Upper lobe of left lung (tissue), 6 donors: ENCODE measurements around the gene KLF3. TPM values are rescaled to one million over a fixed set of nuclear protein-coding genes. Genes with fewer than 3 reads are reported as not detected.

ENCODE experiments used
- ATAC-seq, 2 donors: fragments of 200-7000 bp; cut with Tn5 transposase; one replicate each; pipeline ENCODE4 v1.9.1; 2022; ENCODE audit warnings: mild to moderate bottlenecking in 2 of 2, moderate library complexity in 2 of 2; ENCODE audit not compliant: low FRiP score in 2 of 2
- DNase-seq, 2 donors: peaks; one replicate each; pipeline ENCODE4 v3.0.0-alpha.2; 2019 to 2020
- H3K27ac ChIP-seq, 4 donors: fragments of 200-600 bp; sonication (generic); one replicate each; pipeline ENCODE4 v1.5.1; 2016 to 2019
- H3K27me3 ChIP-seq, 4 donors: fragments of 200-600 bp; sonication (generic); one replicate each; pipeline ENCODE4 v1.5.1; 2017 to 2019
- H3K36me3 ChIP-seq, 4 donors: fragments of 200-600 bp; sonication (generic); one replicate each; pipeline ENCODE4 v1.5.1; 2016 to 2019
- H3K4me1 ChIP-seq, 4 donors: fragments of 200-600 bp; sonication (generic); one replicate each; pipeline ENCODE4 v1.5.1; 2018 to 2019
- H3K4me3 ChIP-seq, 4 donors: fragments of 200-600 bp; sonication (generic); one replicate each; pipeline ENCODE4 v1.5.1; 2017 to 2019; ENCODE audit warnings: mild to moderate bottlenecking in 2 of 4, moderate library complexity in 1 of 4
- H3K9me3 ChIP-seq, 4 donors: fragments of 200-600 bp; sonication (generic); one replicate each; pipeline ENCODE4 v1.5.1; 2018 to 2019
- CTCF ChIP-seq, 6 experiments: fragments of 450-650 bp in 4 of 6; fragments of 200-600 bp in 2 of 6; sonication (generic) in 2 of 6; IDR thresholded peaks; one replicate each; pipeline ENCODE4 v1.5.1; 2016 to 2019; ENCODE audit warnings: antibody characterized with exemption in 6 of 6
- EP300 ChIP-seq, 4 donors: sonication (generic); formaldehyde crosslinking; IDR thresholded peaks; one replicate each; pipeline ENCODE4 v1.5.1; 2017; ENCODE audit warnings: antibody characterized with exemption in 4 of 4, control low read depth in 2 of 4
- POLR2A ChIP-seq, 4 donors: fragments of 450-650 bp; IDR thresholded peaks; one replicate each; pipeline ENCODE4 v1.5.1; 2016 to 2017; ENCODE audit warnings: antibody characterized with exemption in 4 of 4, mild to moderate bottlenecking in 2 of 4
- POLR2AphosphoS5 ChIP-seq, 2 donors: sonication (generic); formaldehyde crosslinking; IDR thresholded peaks; one replicate each; pipeline ENCODE4 v1.5.1; 2017; ENCODE audit warnings: antibody characterized with exemption in 2 of 2
- WGBS, 2 donors: methylation state at CpG; one replicate each; pipeline ENCODE4 v1.1.5; 2017 to 2018; 5-methylcytosine and 5-hydroxymethylcytosine counted together
- total RNA-seq, 6 donors: library from RNA; depleted of rRNA in 4 of 6; stranded (reverse); fragments of >200 nt in 4 of 6; gene quantifications; one replicate each; pipeline versions ENCODE4 v1.1.0 to v1.2.1, GENCODE V29; 2016 to 2021
- donor health status: DM: no; HTN: no; CAD: no; lungs with moderate emphysema.
- donor health status: DM: no; HTN: yes; CAD: no; lungs with severe emphysema.

The KLF3 gene
- total RNA-seq, 6 donors from 2014 or later, result 32.5 to 73.9 (median 48.3) TPM

- H3K4me1 ChIP-seq, result peaks cover 60 to 75% (median 67%) of the 10 kb centered on the region in 4 donors
- H3K4me3 ChIP-seq, result no peak overlapping the region
- no peak for ATAC-seq
- no peaks in the 10 kb centered on the region for H3K9me3 ChIP-seq
- WGBS, 2 donors, result 84 to 94% methylated on average over 12 of the region's 12 CpGs
- DNase-seq, result no peak
- TF ChIP-seq CTCF (IDR thresholded peaks at IDR 0.05) (no peak), EP300 (IDR thresholded peaks at IDR 0.05) (no peak), POLR2A (IDR thresholded peaks at IDR 0.05) (no peak), POLR2AphosphoS5 (IDR thresholded peaks at IDR 0.05) (no peak)
- H3K36me3 ChIP-seq, result peaks cover 10 to 20% (median 17%) of the 10 kb centered on the region in 4 donors
- H3K27ac ChIP-seq, result peak overlapping the region in 1 of 4 donors; percentile 14
- H3K27me3 ChIP-seq, result no peaks in the 10 kb centered on the region
These were observed 13.0 kb downstream of the KLF3 start for GRCh38 chr4:38676986-38677385.

GRCh38 chr4:38677441-38677840, 13.4 kb downstream of the KLF3 start:
- 68 to 73% methylated on average over 6 of the region's 6 CpGs for WGBS, 2 donors
- Histone ChIP-seq H3K4me3 (no peak overlapping the region), H3K27me3 (no peaks in the 10 kb centered on the region), H3K4me1 (peaks cover 56 to 75% (median 66%) of the 10 kb centered on the region in 4 donors), H3K27ac (peak overlapping the region in 3 of 4 donors; percentile 14 to 41 (median 18)), H3K36me3 (peaks cover 10 to 24% (median 20%) of the 10 kb centered on the region in 4 donors), H3K9me3 (no peaks in the 10 kb centered on the region)
- TF ChIP-seq EP300 (IDR thresholded peaks at IDR 0.05) (no peak), POLR2AphosphoS5 (IDR thresholded peaks at IDR 0.05) (no peak), CTCF (IDR thresholded peaks at IDR 0.05) (no peak), POLR2A (IDR thresholded peaks at IDR 0.05) (no peak)
- DNase-seq (no peak), ATAC-seq (no peak)

GRCh38 chr4:38678078-38678477, 14.1 kb downstream of the KLF3 start:
- TF ChIP-seq POLR2A (IDR thresholded peaks at IDR 0.05) (no peak), POLR2AphosphoS5 (IDR thresholded peaks at IDR 0.05) (no peak), EP300 (IDR thresholded peaks at IDR 0.05) (no peak), CTCF (IDR thresholded peaks at IDR 0.05) (no peak)
- Histone ChIP-seq H3K9me3 (no peaks in the 10 kb centered on the region), H3K36me3 (peaks cover 10 to 30% (median 21%) of the 10 kb centered on the region in 4 donors), H3K27ac (peak overlapping the region in 3 of 4 donors; percentile 14 to 41 (median 18)), H3K4me3 (no peak overlapping the region), H3K27me3 (no peaks in the 10 kb centered on the region), H3K4me1 (peaks cover 49 to 71% (median 63%) of the 10 kb centered on the region in 4 donors)
- DNase-seq (no peak), ATAC-seq (peak in 1 of 2 donors; percentile 85)
- 53 to 64% methylated on average over 5 of the region's 5 CpGs for WGBS, 2 donors

GRCh38 chr4:38679921-38680320, 15.9 kb downstream of the KLF3 start:
- peaks cover 10 to 44% (median 22%) of the 10 kb centered on the region in 4 donors for H3K36me3 ChIP-seq
- no peak overlapping the region for H3K4me3 ChIP-seq
- H3K4me1 ChIP-seq, result peaks cover 37 to 65% (median 53%) of the 10 kb centered on the region in 4 donors
- no peak overlapping the region for H3K27ac ChIP-seq
- DNase-seq (no peak), ATAC-seq (no peak)
- 96 to 97% methylated on average over 8 of the region's 8 CpGs for WGBS, 2 donors
- no peak for TF ChIP-seq POLR2A (IDR thresholded peaks at IDR 0.05)
- no peak for TF ChIP-seq CTCF (IDR thresholded peaks at IDR 0.05)
- no peak for TF ChIP-seq EP300 (IDR thresholded peaks at IDR 0.05)
- TF ChIP-seq POLR2AphosphoS5 (IDR thresholded peaks at IDR 0.05), result no peak
- no peaks in the 10 kb centered on the region for H3K27me3 ChIP-seq
- H3K9me3 ChIP-seq, result no peaks in the 10 kb centered on the region
